Activated CD4-positive, alpha-beta memory T cell treated with anti-CD3 and anti-CD28 coated beads for 36 hours (primary cell): ENCODE measurements around the gene MAGEA9B. TPM values are rescaled to one million over a fixed set of nuclear protein-coding genes. Genes with fewer than 3 reads are reported as not detected.

Experiments
- total RNA-seq, 2 experiments: library from RNA; stranded (reverse); gene quantifications; one replicate each; pipeline ENCODE4 v1.2.3, GENCODE V29; 2021

Gene MAGEA9B
- total RNA-seq, 2 experiments from 2014 or later: not detected

Other genes starting within 250 kb of the MAGEA9B start
- gene IDS, start 82.2 kb downstream of the MAGEA9B start, total RNA-seq: 10 to 100 TPM; 71.6 to 72.2 TPM
- 10 to 100 TPM; 22.1 to 24.7 TPM for gene EOLA1, start 46.4 kb downstream of the MAGEA9B start, total RNA-seq
- not detected for gene HSFX3, start 37.5 kb downstream of the MAGEA9B start, total RNA-seq
- under 1 TPM in 1 of 2 experiments, not detected in 1; 0.29 TPM for gene HSFX2, start 7.9 kb upstream of the MAGEA9B start, total RNA-seq
- gene TMEM185A, start 44.3 kb upstream of the MAGEA9B start, total RNA-seq: 10 to 100 TPM; 10.5 to 12.7 TPM
- not detected for gene MAGEA11, start 124.6 kb upstream of the MAGEA9B start, total RNA-seq
- under 1 TPM; 0.24 to 0.43 TPM for gene HSFX1, start 186.6 kb upstream of the MAGEA9B start, total RNA-seq
- gene MAGEA9, start 194.5 kb upstream of the MAGEA9B start, total RNA-seq: not detected